GM18498 (cell line): ENCODE measurements around the gene EME2.

Experiments used
- ATAC-seq: cut with Tn5 transposase; IDR thresholded peaks from one replicate; pipeline ENCODE4 v1.9.1; 2021; ENCODE audit warnings: mild to moderate bottlenecking, moderate library complexity; ENCODE audit not compliant: unreplicated experiment

The EME2 gene

DNA sequence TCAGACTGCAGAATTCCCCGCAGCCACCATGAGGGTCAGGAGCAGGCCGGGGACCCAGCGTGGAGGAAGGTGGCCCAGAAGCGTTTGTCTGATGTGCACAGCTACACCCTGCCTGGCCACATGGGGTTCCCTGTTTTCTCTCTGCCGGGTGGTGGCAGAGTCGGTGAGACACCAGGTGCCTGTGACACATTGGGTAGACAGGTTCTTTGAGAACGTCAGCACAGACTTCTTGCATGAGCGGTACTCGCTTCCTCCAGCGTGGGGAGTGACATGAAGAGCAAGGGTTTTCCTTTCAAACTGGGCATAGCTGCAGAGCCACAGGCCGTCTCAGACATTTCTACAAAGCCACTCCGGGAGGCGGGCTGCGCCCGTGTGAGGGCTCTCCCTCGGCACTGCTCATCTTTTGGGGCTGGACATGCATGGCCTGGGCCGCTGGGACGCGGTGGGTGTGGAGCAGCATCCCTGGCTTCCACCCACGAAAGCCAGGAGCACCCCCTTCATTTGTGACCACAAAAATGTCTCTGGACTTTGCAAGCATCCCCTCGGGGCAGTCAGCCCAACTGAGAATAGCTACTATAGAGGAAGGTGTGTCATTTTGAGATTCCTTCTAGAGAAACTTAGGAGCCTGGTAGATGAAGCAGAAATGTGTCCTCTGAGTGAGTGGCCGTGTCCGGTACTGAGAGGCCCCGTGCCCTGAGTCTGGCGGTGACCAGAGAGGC is 27.3 kb upstream of the EME2 start:
- no peak for ATAC-seq

DNA sequence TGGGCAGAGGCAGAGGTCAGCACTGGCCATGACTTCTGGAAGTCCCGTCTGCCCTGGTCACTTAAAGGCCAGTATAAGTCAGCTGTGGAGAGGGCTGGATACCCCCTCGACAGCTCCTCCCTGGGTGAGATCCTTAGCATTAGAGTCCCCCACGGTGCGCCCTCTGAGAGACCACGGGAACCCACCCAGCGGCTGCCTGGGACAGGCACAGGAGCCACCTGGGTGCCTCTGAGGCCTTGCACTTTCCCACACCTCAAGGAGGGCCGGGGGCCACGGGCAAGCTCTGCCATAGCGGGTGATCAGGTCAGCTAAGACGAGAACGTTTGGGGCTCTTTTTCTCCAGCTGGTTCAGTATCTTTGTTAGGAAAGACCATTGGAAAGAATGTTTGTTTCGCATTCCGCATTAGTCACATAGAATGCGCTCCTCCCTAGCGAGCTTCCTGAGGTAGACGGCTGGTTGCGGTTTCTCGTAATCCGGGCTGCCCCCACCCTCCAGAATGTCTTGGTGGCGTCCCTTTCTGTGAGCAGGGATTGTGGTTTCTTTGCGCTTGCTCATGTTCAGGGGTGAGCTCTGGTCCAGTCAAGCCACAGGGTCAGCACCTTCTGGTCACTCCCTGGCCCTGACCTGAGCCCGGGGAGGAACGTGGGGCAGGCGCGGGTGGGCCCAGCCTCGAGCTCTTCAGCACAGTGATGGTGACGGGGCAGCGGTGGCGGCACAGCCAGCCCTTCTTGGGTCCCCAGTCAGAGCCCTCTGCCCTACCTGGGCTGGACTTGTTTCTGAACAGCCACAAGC is 26.5 kb upstream of the EME2 start:
- ATAC-seq, result no peak

DNA sequence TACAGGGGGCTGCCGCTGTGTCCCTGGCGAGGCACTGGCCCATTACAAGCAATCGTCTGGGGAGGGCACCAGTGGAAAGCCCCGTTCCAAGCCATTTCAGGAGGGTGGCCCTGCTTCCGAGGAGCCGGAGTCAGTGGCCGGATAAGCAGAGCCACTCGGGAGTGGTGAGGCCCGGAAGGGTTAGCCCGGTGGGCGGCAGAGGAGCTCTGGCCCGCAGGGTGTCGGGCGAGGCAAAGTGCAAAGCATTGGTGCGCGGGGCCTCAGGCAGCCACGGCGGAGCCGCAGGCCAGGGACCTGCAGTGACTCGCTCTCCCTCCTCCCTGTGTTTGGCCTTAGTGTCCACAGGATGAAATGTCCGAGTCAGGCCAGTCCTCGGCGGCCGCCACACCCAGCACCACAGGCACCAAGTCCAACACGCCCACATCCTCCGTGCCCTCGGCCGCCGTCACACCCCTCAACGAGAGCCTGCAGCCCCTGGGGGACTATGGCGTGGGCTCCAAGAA is 25.9 kb upstream of the EME2 start:
- ATAC-seq, result no peak

DNA sequence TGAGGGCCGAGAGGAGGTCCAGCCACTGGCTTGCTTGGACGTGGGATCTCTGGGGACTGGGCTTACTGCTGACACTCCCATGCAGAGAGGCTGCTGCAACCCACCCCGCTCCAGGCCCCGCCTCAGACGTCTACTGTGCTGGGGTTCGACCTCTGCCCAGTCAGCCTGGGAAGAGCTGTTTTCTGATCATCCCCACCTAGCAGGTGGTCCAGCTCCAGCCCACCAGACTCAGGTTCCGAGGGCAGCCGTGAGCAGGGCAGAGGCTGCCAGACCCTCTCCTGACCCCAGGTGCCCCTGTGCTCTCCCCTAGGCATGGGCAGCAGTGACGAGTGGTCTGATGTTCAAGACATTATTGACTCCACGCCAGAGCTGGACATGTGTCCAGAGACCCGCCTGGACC is 24.7 kb upstream of the EME2 start:
- ATAC-seq, result no peak

DNA sequence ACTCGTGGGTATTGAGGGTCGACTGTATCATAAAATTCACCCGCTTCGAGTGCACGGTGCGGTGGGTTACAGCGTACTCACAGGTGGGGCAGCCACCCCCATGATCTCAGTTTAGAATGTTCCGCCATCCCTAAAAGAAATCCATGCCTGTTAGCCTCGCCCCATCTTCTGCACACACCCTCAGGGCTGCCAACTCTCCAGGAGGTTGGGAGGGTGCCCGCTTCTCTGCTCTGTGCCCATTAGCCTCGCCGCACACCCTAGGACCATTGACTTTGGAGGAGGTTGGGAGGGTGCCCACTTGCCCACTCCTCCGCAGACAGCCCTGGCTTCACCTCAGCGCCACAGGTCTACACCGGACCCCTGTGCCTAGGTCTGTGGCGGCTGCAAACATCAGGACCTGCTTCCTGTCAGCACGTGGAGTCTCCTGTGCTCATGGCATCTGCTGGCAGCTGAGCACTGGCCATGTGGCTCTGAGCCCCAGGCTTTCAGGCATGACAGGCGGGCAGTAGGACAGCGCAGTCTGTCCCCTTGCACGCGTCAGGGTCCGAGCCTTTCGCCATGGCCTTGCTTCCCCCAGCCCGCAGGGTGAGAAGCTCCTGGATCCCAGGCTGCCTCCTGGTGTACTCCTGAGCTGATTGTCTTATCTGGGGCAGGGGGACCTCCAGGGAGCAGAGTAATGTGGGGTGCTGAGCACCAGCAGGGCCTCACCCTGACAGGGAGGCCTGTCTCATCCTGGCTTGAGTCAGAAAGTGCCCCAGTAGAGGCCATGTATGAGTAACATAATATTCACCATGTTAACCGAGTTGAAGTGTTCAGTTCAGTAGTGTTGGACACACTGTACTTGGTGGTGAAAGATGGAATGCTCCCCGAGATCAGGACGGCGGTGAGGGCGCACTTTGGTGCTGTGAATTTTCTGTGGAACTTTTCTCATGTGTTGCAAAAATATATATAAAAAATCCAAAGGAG is 23.2 kb upstream of the EME2 start:
- no peak for ATAC-seq

DNA sequence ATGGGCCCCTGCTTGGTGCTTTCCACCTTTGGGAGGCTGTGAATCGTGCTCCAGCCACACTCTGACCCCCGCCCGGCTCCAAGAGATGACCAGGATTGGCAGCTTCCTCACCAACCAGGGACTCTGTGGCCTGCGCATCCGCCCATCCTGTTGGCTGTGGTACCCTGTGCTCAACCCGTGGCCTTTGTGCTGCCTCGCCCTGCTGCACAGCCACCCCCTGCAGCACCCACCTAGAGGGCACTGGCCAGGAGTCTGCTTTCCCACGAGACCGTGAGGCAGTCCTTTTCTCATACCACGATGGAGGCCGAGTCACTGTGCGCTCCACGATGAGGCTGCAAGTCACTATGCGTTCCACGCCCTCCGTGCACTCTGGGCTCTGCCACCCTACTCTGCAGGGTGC is 20.7 kb upstream of the EME2 start:
- no peak for ATAC-seq

DNA sequence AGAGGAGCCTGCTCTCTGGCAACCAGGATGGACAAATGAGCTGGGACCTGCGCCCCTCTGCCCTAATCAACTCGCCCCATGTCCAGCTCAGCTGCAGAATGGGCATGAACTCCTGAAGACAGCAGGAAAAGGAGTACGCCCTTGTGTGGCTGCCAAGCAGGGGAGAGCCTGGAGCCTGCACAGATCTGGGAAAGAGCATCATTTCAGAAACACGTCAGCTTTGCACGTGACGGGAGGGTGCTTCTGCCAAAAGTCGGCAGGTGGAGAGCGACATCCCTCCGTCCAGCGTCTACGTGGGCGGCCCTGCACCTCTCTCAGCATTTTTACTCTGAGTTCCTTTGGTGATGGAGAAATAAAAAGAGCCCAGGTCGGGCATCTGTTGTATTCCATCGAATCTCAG is 19.8 kb upstream of the EME2 start:
- ATAC-seq, result no peak

DNA sequence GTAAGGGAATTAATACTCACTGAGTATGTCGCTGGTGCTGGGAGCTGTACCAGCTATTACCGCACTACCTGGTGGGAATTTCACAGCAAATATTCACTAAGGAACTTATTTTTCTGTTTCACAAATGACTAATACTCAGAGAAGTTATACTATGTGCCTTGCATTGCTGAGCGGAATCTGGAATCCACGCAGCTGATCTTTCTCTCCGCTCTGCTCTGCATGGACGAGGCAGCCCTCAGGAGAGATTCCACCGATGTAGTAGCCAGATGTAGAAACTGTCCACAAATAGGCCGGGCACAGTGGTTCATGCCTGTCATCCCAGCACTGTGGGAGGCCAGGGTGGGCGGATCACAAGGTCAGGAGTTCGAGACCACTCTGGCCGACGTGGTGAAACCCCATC is 18.4 kb upstream of the EME2 start:
- no peak for ATAC-seq

DNA sequence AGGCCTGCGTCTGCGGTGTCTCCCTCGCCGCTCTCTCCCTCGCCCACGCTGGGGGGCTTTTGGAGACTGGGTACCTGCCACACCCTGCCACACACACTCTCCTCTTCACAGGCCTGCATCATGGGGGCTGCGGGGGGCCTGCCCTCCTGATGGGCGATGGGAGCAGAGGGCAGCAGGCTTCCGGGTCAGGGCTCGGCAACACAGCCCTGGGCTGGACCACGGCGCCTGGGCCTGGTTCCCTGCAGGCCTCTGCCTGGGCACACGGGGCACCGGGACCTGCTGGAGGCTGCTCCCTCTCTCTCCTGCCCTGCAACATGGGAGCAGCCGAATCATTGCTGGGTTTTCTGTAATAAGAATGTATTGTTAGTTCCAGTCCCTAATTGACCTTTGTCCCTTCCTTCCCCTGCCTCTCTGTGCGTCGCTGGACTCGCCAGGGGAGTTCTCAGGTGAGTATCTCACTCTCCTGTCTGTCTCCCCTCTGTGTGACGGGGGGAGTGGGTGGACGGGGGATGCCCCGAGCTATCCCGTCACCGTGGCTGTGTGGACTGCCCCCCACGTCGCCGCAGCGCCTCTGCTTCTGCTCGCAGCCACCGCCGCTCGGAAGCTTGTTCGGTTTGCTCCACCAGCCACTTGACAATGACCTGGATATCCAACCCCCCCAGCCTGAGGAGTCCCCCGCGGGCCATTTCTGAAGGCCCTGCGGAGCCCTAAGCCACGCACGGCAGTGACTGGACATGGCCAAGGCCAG is 14.7 kb upstream of the EME2 start:
- no peak for ATAC-seq

DNA sequence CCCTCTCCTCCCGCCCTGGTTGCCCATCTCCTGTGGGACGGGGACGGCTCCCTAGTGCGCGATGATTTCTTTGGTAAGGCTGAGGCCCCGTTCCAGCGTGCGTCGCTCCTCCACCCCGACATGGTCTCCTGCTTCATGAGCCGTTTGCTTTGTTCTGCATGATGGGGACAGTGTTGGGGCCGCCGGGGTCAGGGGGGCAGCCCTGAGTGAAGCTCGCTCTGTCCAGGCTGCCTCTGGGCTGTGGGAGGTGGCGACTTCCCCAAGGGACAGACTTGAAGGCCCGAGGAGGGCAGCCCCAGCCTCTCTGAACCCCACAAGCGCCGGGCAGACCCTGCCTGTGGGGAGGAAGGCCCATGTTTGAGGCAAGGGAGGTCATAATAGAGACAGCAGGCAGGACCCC is 13.7 kb upstream of the EME2 start:
- ATAC-seq, result no peak

DNA sequence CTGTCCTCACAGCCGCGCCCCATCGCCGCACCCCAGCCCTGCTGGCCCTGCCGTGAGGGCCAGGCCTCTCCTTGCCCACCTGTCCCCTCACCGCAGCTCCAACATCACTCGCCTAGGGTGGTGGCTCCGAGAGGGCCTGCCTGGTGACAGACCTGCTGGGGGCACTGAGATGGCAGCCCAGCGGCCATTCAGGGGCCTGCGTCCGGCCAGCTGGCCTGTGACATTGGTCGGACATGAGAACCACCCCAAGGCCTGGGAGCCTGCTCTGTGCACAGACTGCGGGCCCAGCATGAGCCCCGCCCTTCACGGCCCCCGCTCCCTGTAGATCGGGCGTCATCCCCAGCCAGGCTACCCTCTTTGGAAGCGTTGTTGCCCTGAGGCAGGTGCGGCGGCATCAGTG is 13.1 kb upstream of the EME2 start:
- ATAC-seq, result no peak

DNA sequence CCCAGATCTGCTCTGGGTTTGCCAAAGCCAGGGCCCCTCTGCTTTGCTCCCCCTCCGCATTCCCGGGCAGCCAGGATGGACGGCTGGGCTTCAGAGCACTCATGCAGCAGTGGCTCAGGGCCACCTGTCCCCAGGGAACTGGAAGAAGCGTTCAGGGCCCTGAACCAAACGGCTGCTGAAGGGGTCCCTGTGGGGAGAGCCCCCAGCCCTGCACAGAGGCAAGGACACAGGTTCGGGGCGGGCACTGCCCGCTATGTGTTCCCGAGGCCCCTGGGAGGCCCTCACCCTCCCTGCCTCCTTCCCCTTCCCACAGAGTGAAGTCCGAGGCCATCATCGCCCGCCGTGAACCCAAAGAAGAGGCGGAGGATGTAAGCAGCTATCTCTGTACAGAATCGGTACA is 11.7 kb upstream of the EME2 start:
- ATAC-seq, result no peak

DNA sequence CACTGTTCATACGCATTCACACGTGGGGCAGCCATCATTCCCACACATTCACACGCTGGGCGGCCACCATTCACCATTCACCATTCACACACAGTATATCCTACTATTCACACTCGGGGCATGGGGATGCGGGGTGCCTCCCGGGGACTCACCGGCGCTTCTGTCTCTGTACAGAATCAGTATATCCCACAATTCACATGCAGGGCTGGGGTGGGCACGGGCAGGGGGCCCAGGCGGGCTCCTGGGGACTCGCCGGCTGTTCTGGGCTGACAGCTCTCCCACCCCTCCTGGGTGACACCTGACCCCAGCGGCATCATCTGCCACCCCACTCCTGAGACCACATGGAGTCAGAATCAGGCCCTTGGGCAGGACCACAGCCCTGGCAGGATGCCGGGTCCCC is 10.9 kb upstream of the EME2 start:
- no peak for ATAC-seq

DNA sequence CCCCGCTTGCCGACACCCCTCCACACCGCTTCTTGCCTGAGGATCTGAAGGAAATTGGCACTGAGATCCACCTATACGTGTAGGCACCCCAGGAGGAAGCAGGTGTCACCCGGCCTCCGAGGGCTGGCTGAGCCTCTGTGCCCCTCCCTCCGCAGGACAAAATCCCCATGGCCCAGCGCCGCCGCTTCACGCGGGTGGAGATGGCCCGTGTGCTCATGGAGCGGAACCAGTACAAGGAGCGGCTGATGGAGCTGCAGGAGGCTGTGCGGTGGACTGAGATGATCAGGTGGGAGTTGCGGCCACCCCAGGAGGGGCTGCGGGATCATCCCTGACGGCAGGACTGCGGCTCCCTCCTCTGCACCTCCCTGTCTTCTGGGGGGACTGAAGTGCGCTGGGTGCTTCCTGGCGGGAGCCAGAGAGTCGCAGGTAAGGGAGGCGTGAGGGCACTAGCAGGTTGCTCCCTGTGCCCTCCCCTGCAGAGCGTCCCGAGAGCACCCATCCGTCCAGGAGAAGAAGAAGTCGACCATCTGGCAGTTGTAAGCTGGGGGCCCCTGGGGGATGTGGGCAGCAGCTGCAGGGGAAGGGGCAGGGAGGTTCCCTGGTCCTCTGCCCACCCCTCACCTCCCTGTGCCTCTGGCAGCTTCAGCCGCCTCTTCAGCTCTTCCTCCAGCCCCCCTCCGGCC is 10.3 kb upstream of the EME2 start:
- no peak for ATAC-seq

DNA sequence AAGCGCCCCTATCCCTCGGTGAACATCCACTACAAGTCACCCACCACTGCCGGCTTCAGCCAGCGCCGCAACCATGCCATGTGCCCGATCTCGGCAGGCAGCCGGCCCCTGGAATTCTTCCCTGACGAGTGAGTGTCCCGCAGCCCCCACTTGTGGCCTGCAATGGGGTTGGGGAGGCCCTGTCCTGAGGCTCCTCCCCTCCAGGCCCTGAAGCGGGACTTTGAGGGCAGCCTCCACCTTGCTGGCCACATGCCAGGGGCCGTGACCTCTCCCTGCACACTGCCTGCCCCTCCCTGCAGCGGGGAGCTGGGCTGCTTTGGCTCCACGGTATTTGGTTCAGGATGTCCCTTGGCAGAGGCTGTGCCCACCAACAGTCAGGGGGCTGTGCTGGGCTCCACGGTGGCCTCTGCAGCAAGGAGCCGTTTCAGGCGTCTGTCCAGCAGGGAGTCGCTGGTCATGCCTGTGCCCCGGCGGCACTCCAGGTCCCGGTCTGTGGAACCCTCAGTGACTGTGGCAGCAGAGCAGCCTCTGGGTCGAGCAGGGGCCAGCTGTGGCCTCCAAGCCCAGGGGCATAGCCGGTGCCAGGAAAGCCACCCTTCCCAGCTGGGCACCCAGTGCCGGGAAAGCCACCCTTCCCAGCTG is 9.6 kb upstream of the EME2 start:
- no peak for ATAC-seq

DNA sequence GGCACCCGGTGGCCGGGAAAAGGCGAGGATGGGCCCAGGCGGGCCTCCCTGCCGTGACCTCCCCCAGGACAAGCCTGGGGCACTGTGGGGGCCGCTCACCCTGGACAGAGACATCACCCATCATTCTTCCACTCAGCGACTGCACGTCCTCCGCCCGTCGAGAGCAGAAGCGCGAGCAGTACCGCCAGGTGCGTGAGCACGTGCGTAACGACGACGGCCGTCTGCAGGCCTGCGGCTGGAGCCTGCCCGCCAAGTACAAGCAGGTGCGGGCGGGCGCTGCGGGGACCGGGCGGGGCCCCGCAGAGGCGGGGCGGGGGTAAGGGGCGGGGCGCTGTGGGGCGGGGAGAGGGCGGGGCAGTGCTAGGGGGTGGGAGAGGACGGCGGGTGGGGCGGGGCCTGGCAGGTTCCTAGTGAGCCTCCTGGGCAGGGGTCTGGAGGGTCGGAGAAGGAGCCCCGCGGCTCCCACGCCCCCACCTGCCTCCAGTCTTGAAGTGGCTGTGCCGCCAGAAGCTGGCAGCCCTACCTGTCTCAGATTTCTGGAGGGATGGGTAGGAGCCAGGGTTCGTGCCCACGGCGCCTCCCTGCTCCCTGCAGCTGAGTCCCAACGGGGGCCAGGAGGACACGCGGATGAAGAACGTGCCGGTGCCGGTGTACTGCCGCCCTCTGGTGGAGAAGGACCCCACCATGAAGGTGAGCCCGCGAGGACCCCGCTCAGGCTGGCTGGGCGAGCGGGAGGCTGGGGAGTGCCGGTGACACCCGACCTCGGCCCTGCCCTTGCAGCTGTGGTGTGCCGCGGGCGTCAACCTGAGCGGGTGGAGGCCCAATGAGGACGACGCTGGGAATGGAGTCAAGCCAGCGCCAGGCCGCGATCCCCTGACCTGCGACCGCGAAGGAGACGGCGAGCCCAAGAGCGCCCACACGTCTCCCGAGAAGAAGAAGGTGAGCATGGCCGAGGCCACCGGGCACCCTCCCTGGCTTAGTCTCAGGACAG is 8.8 kb upstream of the EME2 start:
- no peak for ATAC-seq

DNA sequence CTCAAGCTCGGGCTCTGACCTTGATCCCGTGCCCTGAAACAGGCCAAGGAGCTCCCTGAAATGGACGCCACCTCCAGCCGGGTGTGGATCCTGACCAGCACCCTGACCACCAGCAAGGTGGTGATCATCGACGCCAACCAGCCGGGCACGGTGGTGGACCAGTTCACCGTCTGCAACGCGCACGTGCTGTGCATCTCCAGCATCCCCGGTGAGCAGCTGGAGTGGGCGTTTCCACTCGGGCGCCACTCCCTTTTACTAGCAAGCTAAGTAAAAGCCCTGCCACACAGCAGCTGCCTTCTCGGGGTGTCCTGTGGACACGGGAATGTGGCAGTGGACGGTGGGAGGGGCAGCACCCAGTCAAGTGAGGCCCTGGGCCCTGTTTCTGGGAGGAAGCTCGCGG is 7.6 kb upstream of the EME2 start:
- no peak for ATAC-seq

DNA sequence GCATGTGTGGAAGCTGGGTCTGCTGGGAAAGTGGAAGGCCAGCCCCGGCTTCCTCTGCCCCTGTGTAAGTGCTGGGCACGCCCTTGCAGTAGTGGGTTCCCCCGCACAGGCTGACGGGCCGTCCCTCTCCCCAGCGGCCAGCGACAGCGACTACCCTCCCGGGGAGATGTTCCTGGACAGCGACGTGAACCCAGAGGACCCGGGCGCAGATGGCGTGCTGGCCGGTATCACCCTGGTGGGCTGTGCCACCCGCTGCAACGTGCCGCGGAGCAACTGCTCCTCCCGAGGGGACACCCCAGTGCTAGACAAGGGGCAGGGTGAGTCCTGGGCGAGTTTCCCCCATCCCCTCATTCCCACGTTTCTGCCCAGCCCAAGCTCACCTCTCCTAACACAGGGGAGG is 6.8 kb upstream of the EME2 start:
- ATAC-seq, result no peak
